HepG2 (cell line): Measurements from ENCODE around the gene CNOT6. TPM values are rescaled to one million over a fixed set of nuclear protein-coding genes. Genes with fewer than 3 reads are reported as not detected.

Source experiments
- ETV6 ChIP-seq: sonication (generic); formaldehyde crosslinking; conservative IDR thresholded peaks from 2 replicates; pipeline ENCODE4 v1.4.0; 2020; ENCODE audit warnings: missing genetic modification reagents
- FOXK2 ChIP-seq: fragments of 450-650 bp; IDR thresholded peaks from 2 replicates; pipeline ENCODE4 v1.6.1; 2016
- GMEB1 ChIP-seq: sonication (generic); formaldehyde crosslinking; IDR thresholded peaks from 2 replicates; pipeline ENCODE4 v1.5.1; 2020; ENCODE audit warnings: missing genetic modification reagents, mild to moderate bottlenecking, borderline replicate concordance
- HINFP ChIP-seq: sonication (generic); formaldehyde crosslinking; IDR thresholded peaks from 2 replicates; pipeline ENCODE4 v1.4.0; 2020; ENCODE audit warnings: low read depth, mild to moderate bottlenecking, missing genetic modification reagents
- HNF1B ChIP-seq: sonication (generic); formaldehyde crosslinking; IDR thresholded peaks from 2 replicates; pipeline ENCODE4 v1.5.1; 2020; ENCODE audit warnings: mild to moderate bottlenecking, moderate library complexity, missing genetic modification reagents
- MNT ChIP-seq: fragments of 450-650 bp; IDR thresholded peaks from 2 replicates; pipeline ENCODE4 v1.6.1; 2016
- POLR2AphosphoS5 ChIP-seq: IDR thresholded peaks from 2 replicates; pipeline ENCODE4 v1.6.1; 2012; ENCODE audit warnings: low read depth, low read length
- RARG ChIP-seq: sonication (generic); formaldehyde crosslinking; IDR thresholded peaks from 2 replicates; pipeline ENCODE4 v1.4.0; 2020; ENCODE audit warnings: low read depth, mild to moderate bottlenecking, missing genetic modification reagents
- REPIN1 ChIP-seq: sonication (generic); formaldehyde crosslinking; IDR thresholded peaks from 2 replicates; pipeline ENCODE4 v1.8.0; 2022; ENCODE audit warnings: missing genetic modification reagents, low read depth, mild to moderate bottlenecking, borderline replicate concordance
- SMYD3 ChIP-seq: sonication (generic); formaldehyde crosslinking; IDR thresholded peaks from 2 replicates; pipeline ENCODE4 v1.8.1; 2023; ENCODE audit warnings: mild to moderate bottlenecking, missing genetic modification reagents
- SOX5 ChIP-seq: IDR thresholded peaks from 2 replicates; pipeline ENCODE4 v1.6.1; 2016; ENCODE audit warnings: borderline replicate concordance
- TAF1 ChIP-seq: sonication (generic); formaldehyde crosslinking; IDR thresholded peaks from 2 replicates; pipeline ENCODE4 v1.4.0; 2020; ENCODE audit warnings: missing genetic modification reagents
- TARDBP ChIP-seq: sonication (generic); formaldehyde crosslinking; IDR thresholded peaks from 2 replicates; pipeline ENCODE4 v1.8.0; 2022; ENCODE audit warnings: mild to moderate bottlenecking, missing genetic modification reagents
- USF2 ChIP-seq, 2 experiments: sonication (generic) in 1 of 2; formaldehyde crosslinking in 1 of 2; IDR thresholded peaks; 2 replicates each; pipeline versions ENCODE4 v1.5.1 to v1.6.1; 2011 to 2020; ENCODE audit warnings: borderline replicate concordance in 1 of 2, low read depth in 1 of 2, low read length in 1 of 2, mild to moderate bottlenecking in 1 of 2, missing genetic modification reagents in 1 of 2, moderate library complexity in 1 of 2
- ZBTB43 ChIP-seq: sonication (generic); formaldehyde crosslinking; conservative IDR thresholded peaks from 2 replicates; pipeline ENCODE4 v1.4.0; 2020; ENCODE audit warnings: missing genetic modification reagents
- ZNF652 ChIP-seq: IDR thresholded peaks from 2 replicates; pipeline ENCODE4 v1.6.1; 2016; ENCODE audit warnings: low read depth, borderline replicate concordance
- ZSCAN31 ChIP-seq: sonication (generic); formaldehyde crosslinking; IDR thresholded peaks from 2 replicates; pipeline ENCODE4 v1.5.0; 2020; ENCODE audit warnings: low read depth, mild to moderate bottlenecking, missing genetic modification reagents
- polyA plus RNA-seq, 8 experiments: library from polyadenylated mRNA; depleted of rRNA in 3 of 8; stranded (reverse) in 7 of 8; unstranded in 1 of 8; fragments of >200 nt; fragmentation: Illumina TruSeq in 4 of 8; extraction: Trizol in 4 of 8; gene quantifications; 2 replicates each; pipeline versions ENCODE4 v1.2.1 to v1.2.3, GENCODE V29; 2011 to 2016; ENCODE audit warnings: low read depth in 4 of 8, missing spikeins in 1 of 8, mixed read lengths in 1 of 8; ENCODE audit not compliant: insufficient read depth in 1 of 8
- total RNA-seq, 5 experiments: library from RNA; depleted of rRNA; stranded (reverse); fragments of >200 nt; fragmentation: Illumina TruSeq; extraction: Trizol; gene quantifications; 2 replicates each; pipeline ENCODE4 v1.2.3, GENCODE V29; 2016; ENCODE audit warnings: low read depth in 1 of 5

Gene CNOT6
- total and polyA plus RNA-seq, 2 of the 13 experiments (the other 11 are each of a cell fraction or from before 2014, with no cell fraction given) = 8.8 to 9.1 TPM

GRCh38 chr5:180494060-180494509 lies at the start of gene CNOT6 (continued):
- TF ChIP-seq HNF1B = peak; percentile 39; the same call in 1 of the 2 replicates
- peak; percentile 93 for TF ChIP-seq FOXK2
- peak; percentile 42; the same call in 1 of the 2 replicates for TF ChIP-seq HINFP
- no peak for TF ChIP-seq MNT
- TF ChIP-seq USF2 (IDR thresholded peaks at IDR 0.05; ENCODE audit: low read depth, low read length) = no peak
- no peak for TF ChIP-seq USF2 (CRISPR knock-in tag; IDR thresholded peaks at IDR 0.05; ENCODE audit: borderline replicate concordance)
- no peak for TF ChIP-seq ETV6
- TF ChIP-seq ZBTB43 = peak; percentile 30; the same call in 1 of the 2 replicates
- TF ChIP-seq ZSCAN31 (CRISPR knock-in tag) = peak; percentile 67; the same call in 1 of the 2 replicates
- TF ChIP-seq REPIN1 (CRISPR knock-in tag) = 0 out of 2 replicates have a peak, but pooled peaks have one; percentile 65
- peak; percentile 45; the same call in 1 of the 2 replicates for TF ChIP-seq TAF1 (CRISPR knock-in tag)
- TF ChIP-seq SMYD3 (CRISPR knock-in tag) = no peak
- TF ChIP-seq RARG (CRISPR knock-in tag) = no peak
- peak; percentile 76 for TF ChIP-seq POLR2AphosphoS5
- TF ChIP-seq ZNF652 = no peak
- peak; percentile 49; the same call in 1 of the 2 replicates for TF ChIP-seq SOX5
- peak; percentile 85 for TF ChIP-seq TARDBP
- peak; percentile 83 for TF ChIP-seq GMEB1
